ENCODE results near the gene LRRC27. TPM values are rescaled to one million over a fixed set of nuclear protein-coding genes. Genes with fewer than 3 reads are reported as not detected.
"Not testable (repeated sequence)": the region's sequence is repeated elsewhere in the genome, so short reads cannot be mapped to it uniquely, and the experiment has no call there.

The LRRC27 gene
- total RNA-seq, 1 donor from 2014 or later = 3.3 TPM

DNA sequence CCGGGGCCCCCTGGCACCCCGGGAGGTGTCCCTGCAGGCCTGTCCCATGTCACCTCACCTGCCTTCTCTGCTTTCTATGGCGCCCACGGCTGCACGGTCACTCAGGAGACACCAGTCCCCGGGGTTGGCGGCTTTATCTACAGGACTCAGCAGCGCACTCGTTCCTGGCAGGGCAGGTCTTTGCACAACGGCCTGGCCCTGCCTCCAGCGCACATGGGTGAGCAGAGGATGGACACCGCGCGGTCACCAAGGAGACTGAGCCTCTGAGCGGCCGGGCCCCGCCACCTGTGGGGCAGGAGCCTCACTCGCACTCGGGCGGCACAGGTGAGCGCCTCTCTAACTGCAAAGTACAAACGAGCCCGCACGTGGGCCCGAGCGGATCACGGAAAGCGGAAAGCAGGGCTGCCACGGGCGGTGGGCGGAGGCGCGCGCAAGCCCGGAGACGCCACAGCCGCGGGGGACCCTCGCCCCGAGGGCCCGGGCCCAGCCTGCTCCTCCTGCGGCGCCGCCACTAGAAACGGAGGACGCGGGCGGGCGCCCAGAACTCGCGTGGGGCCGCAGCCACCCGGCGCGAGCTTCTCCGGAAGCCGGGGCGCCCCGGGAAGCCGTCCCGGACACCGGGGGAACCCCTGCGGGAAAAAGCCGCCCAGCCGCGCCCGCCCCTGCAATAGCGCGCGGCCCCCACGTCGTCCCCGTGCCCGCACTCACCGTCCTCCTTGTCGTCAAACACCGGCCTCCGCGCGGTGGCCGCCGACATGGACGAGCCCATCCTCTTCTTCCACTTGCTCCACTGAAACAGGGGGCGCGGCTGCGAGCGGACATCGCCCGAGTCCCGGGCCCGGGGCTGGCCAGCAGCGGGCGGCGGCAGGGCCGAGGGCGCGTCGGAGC is 24.9 kb upstream of the LRRC27 start:
- intact Hi-C loops (cut with micrococcal nuclease) = loop anchor here (5.0 kb wide), 3 partner anchors 45 to 140 kb away; no protein-coding TSS in a partner anchor
- Mint-ChIP-seq H3K27ac (peak overlapping the region; percentile 82), H3K36me3 (ENCODE audit: low read depth) (no peaks in the 10 kb centered on the region), H3K4me3 (peak overlapping the region; percentile 91), H3K27me3 (peaks cover 46% of the 10 kb centered on the region), H3K9me3 (no peaks in the 10 kb centered on the region), H3K4me1 (peaks cover 5% of the 10 kb centered on the region)
- peak; percentile 78 for DNase-seq

GRCh38 chr10:132307823-132308586 is 24.0 kb upstream of the LRRC27 start, which contains the start of gene STK32C:
Gene STK32C (minus strand): TSS chr10:132307950. CDS start chr10:132307833, 117 bp downstream.
- peaks cover 46% of the 10 kb centered on the region for H3K27me3 Mint-ChIP-seq
- no peaks in the 10 kb centered on the region for H3K36me3 Mint-ChIP-seq (ENCODE audit: low read depth)
- intact Hi-C loops (cut with micrococcal nuclease) = loop anchor here (1.0 to 5.0 kb wide), 7 partner anchors 24 to 229 kb away; partner anchors contain the start of genes DPYSL4, INPP5A and LRRC27
- peak within 1 kb of the TSS; percentile 91 for H3K4me3 Mint-ChIP-seq
- peaks cover 5% of the 10 kb centered on the region for H3K4me1 Mint-ChIP-seq
- peak; percentile 94 for DNase-seq
- no peaks in the 10 kb centered on the region for H3K9me3 Mint-ChIP-seq
- H3K27ac Mint-ChIP-seq = peak within 1 kb of the TSS; percentile 82

DNA sequence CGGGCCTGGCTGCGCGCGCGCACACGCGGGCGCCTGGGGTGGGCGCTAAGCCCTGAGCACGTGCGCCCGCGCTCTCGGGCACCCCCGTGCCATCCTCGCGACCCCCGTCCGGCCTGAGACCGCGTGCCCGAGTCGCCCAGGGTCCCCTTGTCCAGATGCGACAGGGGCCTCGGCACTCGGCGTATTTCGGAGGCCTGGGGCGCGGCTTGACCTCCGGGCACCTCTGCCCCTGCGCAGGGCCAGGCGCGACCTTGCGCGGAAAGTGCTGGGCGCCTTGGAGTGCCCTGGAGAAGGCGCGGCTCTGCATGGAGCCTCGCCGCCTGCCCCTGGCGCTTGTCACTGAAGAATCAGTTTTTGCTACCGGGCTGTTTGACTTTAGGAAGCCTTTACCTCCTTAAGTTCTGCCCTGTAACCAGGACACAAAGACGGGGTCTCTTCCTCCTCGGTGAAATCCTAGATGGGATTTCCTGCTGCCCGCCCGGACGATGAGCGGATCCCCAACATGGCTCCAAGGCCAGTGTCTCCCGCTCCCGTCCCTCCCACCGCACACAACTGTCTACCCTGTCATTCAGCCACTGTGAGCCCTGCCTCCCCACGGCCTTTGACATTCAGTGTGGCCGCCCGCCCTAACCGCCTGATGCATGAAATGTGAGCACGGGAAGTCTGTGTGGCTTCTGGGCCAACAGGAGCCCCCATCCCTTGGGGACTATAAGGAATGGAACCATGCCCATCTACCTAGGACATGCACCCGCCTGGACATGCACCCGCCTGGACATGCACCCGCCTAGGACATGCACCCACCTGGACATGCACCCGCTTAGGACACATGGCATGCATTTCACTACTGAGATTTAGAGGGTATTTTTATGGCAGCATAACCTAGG is 23.2 kb upstream of the LRRC27 start:
- no peak overlapping the region for H3K27ac Mint-ChIP-seq
- H3K4me3 Mint-ChIP-seq = peak overlapping the region; percentile 74
- DNase-seq = no peak
- H3K4me1 Mint-ChIP-seq = peaks cover 5% of the 10 kb centered on the region
- no peaks in the 10 kb centered on the region for H3K36me3 Mint-ChIP-seq (ENCODE audit: low read depth)
- intact Hi-C loops (cut with micrococcal nuclease) = loop anchor here (1.0 to 5.0 kb wide), 7 partner anchors 23 to 228 kb away; partner anchors contain the start of genes DPYSL4, INPP5A and LRRC27
- peaks cover 42% of the 10 kb centered on the region for H3K27me3 Mint-ChIP-seq
- H3K9me3 Mint-ChIP-seq = no peaks in the 10 kb centered on the region

DNA sequence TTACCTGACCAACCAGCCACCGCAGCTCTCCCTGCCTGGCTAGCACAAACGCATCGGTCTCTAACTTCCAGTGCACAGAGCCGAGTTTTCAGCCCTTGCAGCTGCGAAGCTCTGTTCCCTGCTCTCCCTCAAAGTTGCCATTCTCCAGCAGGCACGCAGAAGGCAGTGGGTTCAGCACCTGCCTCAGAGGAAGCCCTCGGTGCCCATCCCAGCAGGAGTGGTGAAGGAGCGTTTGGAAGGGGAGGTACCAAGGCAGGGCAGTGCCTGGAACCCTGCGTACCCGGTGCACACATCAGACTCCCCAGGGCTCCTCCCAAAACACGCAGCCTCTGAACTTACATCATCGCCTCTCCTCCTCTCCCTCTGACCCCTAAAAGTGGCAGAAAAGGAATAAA is 22.5 kb upstream of the LRRC27 start:
- Mint-ChIP-seq H3K9me3 (no peaks in the 10 kb centered on the region), H3K4me3 (peak overlapping the region; percentile 48), H3K36me3 (ENCODE audit: low read depth) (peaks cover 1% of the 10 kb centered on the region)

DNA sequence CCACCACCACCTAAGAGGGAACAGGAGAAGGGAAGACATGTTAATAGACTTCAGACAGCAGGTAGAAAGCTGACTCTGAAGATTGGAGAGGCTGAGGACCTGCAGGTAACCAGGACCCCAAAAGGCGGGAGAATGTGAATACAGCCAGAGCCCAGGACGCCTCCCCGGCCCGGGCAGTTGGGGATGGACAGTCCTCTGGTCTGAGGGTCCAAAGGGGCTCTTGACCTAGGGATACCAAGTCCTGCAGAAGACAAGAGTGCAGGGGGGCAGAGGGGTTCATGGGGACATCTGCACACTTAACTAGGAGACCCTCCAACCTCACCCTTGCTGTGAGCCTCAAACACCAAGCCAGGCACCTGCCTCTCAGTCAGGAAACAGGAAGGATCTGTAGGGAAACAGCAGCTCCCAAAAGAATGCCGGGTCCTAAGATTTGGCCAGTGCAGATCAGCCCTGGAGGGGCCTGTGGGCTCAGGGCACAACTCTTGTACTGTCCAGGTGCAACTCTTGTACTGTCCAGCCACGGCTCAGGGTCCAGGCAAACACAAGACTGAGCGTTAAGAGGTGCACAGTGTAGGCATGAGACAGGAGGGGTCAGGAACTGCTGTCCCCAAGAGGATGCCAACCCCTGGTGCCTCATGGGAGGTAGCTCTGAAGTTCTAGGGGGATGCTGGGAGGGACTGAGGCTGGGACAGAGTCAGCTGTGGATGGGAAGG is 22.0 kb upstream of the LRRC27 start:
- Mint-ChIP-seq H3K36me3 (ENCODE audit: low read depth) (peaks cover 1% of the 10 kb centered on the region), H3K4me3 (peak overlapping the region; percentile 48), H3K27me3 (peaks cover 43% of the 10 kb centered on the region), H3K27ac (no peak overlapping the region), H3K4me1 (peaks cover 5% of the 10 kb centered on the region), H3K9me3 (no peaks in the 10 kb centered on the region)
- intact Hi-C loops (cut with micrococcal nuclease) = loop anchor here (5.0 kb wide), 3 partner anchors 42 to 137 kb away; no protein-coding TSS in a partner anchor
- no peak for DNase-seq

More for the DNA sequence above, 22.5 kb upstream of the LRRC27 start:
- no peak for DNase-seq
- intact Hi-C loops (cut with micrococcal nuclease) = loop anchor here (5.0 kb wide), 3 partner anchors 43 to 138 kb away; no protein-coding TSS in a partner anchor
- peaks cover 43% of the 10 kb centered on the region for H3K27me3 Mint-ChIP-seq
- H3K27ac Mint-ChIP-seq = no peak overlapping the region
- H3K4me1 Mint-ChIP-seq = peaks cover 5% of the 10 kb centered on the region

DNA sequence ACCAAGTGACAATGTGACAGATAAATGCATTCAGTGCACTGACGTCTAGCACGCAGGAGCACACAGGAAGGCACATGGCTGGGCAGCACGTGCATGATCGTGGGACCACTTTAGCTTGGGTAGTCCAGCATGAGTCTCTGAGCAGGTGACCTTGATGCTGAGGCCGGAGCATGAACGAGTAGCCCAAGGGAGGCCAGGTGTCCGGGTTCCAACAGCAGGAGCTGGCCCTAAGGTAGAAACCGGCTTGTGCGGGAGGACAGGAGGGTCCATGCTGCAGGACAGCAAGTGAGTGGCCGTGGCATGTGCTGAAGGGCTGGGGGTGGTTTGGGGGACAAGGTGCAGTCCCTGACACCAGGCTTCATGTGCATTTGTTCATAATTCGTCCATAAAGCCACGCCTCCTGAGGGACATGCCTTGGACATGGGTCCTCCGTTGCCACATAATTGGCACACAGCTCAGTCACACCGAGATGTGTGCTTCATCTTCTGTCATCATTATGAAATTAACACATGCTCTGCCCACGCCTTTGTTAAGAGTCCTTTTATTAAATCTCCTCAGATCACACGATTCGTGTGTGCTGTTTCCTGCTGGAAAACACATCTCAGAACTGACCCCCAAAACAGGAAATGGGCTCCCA is 21.2 kb upstream of the LRRC27 start:
- Mint-ChIP-seq H3K36me3 (ENCODE audit: low read depth) (peaks cover 1% of the 10 kb centered on the region), H3K9me3 (no peaks in the 10 kb centered on the region), H3K4me1 (peaks cover 5% of the 10 kb centered on the region), H3K27me3 (peaks cover 40% of the 10 kb centered on the region), H3K27ac (no peak overlapping the region), H3K4me3 (no peak overlapping the region)
- intact Hi-C loops (cut with micrococcal nuclease) = no loop called here
- no peak for DNase-seq

DNA sequence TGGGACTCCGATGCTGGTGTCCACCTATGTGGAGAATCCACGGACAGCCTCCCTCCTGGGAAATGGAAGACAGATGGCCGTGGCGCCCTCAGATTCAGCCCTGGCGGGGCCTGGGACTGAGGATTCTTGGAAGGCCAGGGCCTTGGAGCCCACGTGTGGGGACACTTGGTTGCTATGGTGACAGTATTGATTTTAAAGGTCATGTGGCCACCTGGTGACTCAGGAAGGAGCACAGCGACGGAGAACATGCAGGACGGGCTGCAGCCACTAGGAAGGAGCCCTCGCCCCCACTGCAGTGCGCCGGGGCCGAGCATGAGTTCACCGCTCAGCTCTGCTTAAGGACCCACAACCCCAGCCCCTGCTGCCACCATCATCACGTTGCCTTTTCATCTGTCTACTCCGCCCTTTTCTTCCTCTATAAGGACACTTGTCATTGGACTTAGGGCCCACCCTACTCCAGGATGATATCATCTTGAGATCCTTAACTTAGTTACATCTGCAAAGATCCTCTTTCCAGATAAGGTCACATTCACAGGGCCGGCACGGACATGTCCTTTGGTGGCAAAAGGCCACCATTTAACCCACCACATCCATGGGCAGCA is 20.6 kb upstream of the LRRC27 start:
- Mint-ChIP-seq H3K27ac (no peak overlapping the region), H3K36me3 (ENCODE audit: low read depth) (peaks cover 1% of the 10 kb centered on the region), H3K4me3 (no peak overlapping the region), H3K4me1 (peaks cover 4% of the 10 kb centered on the region), H3K9me3 (no peaks in the 10 kb centered on the region), H3K27me3 (peaks cover 34% of the 10 kb centered on the region)
- intact Hi-C loops (cut with micrococcal nuclease) = no loop called here
- DNase-seq = no peak

- H3K9me3 Mint-ChIP-seq = no peaks in the 10 kb centered on the region
- peaks cover 3% of the 10 kb centered on the region for H3K4me1 Mint-ChIP-seq
- intact Hi-C loops (cut with micrococcal nuclease) = no loop called here
- H3K27me3 Mint-ChIP-seq = peaks cover 31% of the 10 kb centered on the region
- H3K4me3 Mint-ChIP-seq = no peak overlapping the region
- no peak overlapping the region for H3K27ac Mint-ChIP-seq
- no peak for DNase-seq
- H3K36me3 Mint-ChIP-seq (ENCODE audit: low read depth) = peaks cover 1% of the 10 kb centered on the region
These were observed 18.7 kb upstream of the LRRC27 start for GRCh38 chr10:132313305-132313704.

- no peak for DNase-seq
- Mint-ChIP-seq H3K27me3 (peaks cover 31% of the 10 kb centered on the region), H3K36me3 (ENCODE audit: low read depth) (peaks cover 1% of the 10 kb centered on the region)
These were observed 18.1 kb upstream of the LRRC27 start for GRCh38 chr10:132313865-132314264.

DNA sequence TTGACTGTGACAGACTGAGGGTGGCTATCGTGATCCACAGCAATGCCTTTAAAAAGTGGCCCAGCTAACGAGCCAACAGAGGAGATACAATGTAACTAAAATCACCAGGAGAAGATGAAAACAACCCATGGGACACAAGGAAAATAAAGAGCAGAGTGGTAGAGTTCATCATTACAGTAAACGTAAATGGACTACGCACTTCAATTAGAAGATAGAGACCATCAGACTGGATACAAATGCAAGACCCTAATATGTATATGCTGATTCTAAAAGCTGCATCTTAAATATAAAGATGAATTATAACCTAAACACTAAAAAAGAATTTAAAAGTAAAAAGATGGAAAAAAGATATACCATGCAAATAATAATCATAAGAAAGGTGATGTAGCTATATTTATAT is 17.7 kb upstream of the LRRC27 start:
- no peak for DNase-seq
- H3K27me3 Mint-ChIP-seq = peaks cover 26% of the 10 kb centered on the region

More at GRCh38 chr10:132313865-132314264, 18.1 kb upstream of the LRRC27 start:
- intact Hi-C loops (cut with micrococcal nuclease) = no loop called here
- Mint-ChIP-seq H3K9me3 (no peaks in the 10 kb centered on the region), H3K4me3 (no peak overlapping the region), H3K27ac (no peak overlapping the region), H3K4me1 (peaks cover 3% of the 10 kb centered on the region)

DNA sequence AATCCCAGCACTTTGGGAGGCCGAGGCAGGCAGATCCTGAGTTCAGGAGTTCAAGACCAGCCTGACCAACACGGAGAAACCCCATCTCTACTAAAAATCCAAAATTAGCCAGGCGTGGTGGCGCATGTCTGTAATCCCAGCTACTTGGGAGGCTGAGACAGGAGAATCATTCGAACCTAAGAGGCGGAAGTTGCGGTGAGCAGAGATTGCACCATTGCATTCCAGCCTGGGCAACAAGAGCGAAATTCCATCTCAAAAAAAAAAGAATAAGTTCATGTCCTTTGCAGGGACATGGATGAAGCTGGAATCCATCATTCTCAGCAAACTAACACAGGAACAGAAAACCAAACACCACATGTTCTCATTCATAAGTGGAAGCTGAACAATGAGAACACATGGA is 17.1 kb upstream of the LRRC27 start:
- DNase-seq; H3K4me3 Mint-ChIP-seq; H3K9me3 Mint-ChIP-seq; intact Hi-C loops (cut with micrococcal nuclease); H3K36me3 Mint-ChIP-seq (ENCODE audit: low read depth); H3K4me1 Mint-ChIP-seq; H3K27ac Mint-ChIP-seq: not testable (repeated sequence)
- H3K27me3 Mint-ChIP-seq = peaks cover 22% of the 10 kb centered on the region

More for the DNA sequence above, 17.7 kb upstream of the LRRC27 start:
- Mint-ChIP-seq H3K9me3 (no peaks in the 10 kb centered on the region), H3K4me3 (no peak overlapping the region), H3K4me1 (peaks cover 3% of the 10 kb centered on the region), H3K36me3 (ENCODE audit: low read depth) (peaks cover 1% of the 10 kb centered on the region), H3K27ac (no peak overlapping the region)
- intact Hi-C loops (cut with micrococcal nuclease) = no loop called here

DNA sequence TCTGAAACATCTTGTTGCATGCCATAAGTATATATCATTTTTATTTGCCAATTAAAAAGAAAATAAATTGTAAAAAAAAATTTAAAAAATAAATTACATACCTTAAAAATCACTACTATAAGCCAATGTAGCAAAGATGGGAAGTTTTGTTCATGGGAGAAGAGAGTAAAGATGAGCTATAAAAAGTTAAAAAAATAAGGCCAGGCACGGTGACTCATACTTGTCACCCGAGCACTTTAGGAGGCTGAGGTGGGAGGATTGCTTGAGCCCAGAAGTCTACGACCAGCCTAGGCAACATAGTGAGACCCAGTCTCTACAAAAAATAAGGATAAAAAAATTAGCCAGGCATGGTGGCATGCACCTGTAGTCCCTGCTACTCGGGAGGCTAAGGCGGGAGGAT is 15.9 kb upstream of the LRRC27 start:
- Mint-ChIP-seq H3K36me3 (ENCODE audit: low read depth) (peaks cover 3% of the 10 kb centered on the region), H3K4me1 (peaks cover 14% of the 10 kb centered on the region), H3K27me3 (peaks cover 14% of the 10 kb centered on the region), H3K4me3 (no peak overlapping the region), H3K9me3 (no peaks in the 10 kb centered on the region), H3K27ac (no peak overlapping the region)
- intact Hi-C loops (cut with micrococcal nuclease) = no loop called here
- no peak for DNase-seq
